GM21381 (cell line): Measurements from ENCODE around the gene SMARCA2.

ENCODE experiments used
- ATAC-seq: cut with Tn5 transposase; IDR thresholded peaks from one replicate; pipeline ENCODE4 v1.9.1; 2021; ENCODE audit warnings: mild to moderate bottlenecking, moderate library complexity; ENCODE audit not compliant: unreplicated experiment

SMARCA2 gene

DNA sequence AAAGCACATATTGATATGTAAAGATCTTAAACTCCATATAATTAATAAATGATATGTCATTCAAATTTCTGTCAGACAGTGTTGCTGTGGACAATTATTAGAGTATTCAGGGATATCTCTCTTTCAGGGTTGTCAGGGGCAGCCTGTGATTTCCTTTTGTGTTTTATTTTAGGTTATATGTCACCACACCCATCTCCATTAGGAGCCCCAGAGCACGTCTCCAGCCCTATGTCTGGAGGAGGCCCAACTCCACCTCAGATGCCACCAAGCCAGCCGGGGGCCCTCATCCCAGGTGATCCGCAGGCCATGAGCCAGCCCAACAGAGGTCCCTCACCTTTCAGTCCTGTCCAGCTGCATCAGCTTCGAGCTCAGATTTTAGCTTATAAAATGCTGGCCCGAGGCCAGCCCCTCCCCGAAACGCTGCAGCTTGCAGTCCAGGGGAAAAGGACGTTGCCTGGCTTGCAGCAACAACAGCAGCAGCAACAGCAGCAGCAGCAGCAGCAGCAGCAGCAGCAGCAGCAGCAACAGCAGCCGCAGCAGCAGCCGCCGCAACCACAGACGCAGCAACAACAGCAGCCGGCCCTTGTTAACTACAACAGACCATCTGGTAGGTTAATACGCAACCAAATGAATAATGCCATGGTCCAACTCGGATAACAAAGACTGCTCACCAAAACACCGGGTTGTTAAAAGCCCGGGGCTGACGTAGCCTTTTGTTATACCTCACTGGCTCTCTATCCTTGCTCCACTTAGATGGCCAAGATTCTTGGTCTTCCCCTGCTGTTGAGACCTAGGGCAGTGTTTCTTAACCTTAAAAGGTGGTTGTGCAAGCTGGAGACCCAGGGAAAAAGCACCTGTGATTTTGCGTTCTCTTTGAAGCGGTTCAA is 24.4 kb downstream of the SMARCA2 start:
- no peak for ATAC-seq

DNA sequence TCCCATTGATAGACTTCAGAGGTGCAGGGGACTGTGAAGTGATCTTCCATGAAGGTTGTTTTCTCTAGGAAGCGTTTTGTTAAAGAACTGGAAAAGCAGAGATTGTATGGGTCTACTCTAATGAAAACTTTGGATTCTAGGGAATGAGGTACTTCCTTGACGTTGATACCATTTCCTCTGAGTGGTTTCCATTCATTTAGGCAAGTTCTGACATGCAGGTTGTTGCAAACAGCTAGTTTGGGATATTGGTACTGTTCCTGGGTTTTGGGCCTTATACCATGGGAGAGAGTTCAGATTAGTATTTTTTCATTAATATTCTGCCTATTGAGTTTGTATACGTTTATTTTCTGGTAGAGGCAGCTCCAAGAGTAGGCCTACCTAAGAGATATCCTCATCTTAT is 25.7 kb downstream of the SMARCA2 start:
- no peak for ATAC-seq

GRCh38 chr9:2041736-2042135 is 26.6 kb downstream of the SMARCA2 start:
- no peak for ATAC-seq

DNA sequence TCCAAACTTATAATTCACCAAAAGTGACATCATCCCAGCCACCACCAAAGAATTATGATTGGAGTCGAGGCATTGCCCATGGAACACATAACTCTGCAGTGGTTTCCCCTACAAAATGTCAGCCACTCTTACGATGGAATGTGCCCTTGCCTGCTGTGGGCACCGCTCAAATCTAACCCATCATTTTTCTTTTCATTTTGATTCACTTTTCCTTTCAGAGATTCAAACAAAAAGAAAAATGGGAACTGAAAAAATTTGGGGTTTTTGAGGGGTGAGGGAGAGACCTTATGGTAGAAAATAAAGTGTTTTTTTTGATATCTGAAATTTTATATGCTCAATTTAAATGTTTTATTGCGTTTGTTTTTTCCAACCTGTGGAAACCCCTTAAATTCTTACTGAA is 28.1 kb downstream of the SMARCA2 start:
- ATAC-seq, result no peak

- no peak for ATAC-seq
Measured at GRCh38 chr9:2043881-2044462, 28.8 kb downstream of the SMARCA2 start.

DNA sequence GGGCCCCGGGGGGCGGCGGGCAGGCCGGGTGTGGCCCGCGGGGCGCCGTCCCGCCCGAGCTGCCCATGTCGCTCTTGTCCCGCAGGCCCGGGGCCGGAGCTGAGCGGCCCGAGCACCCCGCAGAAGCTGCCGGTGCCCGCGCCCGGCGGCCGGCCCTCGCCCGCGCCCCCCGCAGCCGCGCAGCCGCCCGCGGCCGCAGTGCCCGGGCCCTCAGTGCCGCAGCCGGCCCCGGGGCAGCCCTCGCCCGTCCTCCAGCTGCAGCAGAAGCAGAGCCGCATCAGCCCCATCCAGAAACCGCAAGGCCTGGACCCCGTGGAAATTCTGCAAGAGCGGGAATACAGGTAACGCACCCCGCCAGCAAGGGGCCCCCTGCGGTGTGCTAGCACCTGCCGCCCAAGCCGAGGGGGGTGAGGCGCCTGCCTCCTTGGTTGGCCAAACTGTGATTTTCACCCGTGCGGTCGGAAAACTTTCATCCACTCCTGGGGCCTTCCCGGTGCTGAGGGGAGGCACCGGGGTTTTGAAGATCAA is 32.1 kb downstream of the SMARCA2 start:
- no peak for ATAC-seq

DNA sequence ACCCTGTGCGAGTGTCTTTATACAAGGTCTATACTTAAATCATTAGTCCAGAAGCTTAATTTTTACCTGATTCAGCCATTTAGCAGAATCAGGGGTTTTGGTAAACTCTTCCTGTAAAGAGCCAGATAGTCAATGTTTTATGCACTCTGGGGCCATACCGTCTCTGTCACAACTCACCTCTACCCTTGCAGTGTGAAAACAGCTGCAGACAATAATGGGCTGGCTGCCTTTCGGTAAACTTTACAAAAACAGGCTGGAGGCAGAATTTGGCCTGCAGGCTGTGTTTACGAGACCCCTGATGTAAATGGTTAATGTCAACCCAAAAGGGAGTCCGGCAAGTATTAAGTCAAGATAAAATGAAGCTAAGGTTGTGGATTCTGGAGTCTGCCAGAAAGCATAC is 32.8 kb downstream of the SMARCA2 start:
- ATAC-seq, result no peak

GRCh38 chr9:2050236-2050635 is 35.1 kb downstream of the SMARCA2 start:
- no peak for ATAC-seq

DNA sequence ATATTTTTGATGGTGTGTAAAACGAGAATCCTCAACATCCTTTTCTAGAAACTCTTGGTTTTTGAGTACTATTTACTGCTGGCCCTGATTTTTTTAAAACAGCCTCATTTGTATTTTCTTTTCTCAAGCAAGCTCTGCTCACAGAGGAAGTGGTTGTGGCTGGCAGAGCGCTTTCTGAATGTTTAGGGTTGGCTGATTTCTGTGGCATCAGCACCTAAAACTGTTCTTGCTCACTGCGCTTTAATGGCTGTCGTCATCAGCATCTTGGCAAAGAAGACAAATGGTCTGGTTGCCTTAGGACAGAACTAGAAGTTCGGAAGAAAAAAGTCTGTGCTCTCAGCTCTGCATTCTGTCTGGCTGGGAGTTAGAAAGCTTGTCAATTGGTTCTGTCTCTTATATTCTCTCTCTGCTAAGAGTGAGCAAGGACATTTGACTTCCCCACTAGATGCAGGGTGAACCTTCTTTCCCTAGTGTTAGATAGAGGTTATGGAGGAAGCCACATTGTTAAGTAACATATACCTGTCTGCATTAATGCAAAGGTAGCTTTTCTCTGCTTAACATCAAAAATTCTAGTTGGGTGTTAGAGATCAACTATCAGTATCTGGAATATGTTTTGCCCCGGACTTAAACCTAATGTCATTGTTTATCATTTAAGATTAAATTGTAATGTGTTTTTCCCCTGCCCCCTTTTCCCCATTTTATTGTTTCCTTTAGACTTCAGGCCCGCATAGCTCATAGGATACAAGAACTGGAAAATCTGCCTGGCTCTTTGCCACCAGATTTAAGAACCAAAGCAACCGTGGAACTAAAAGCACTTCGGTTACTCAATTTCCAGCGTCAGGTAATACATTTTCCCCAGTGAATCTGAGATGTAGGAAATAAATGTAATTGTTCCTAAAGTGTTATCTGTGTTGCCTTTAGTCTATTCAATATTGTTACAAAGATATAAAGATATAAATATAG is 39.0 kb downstream of the SMARCA2 start:
- peak; percentile 92 for ATAC-seq

DNA sequence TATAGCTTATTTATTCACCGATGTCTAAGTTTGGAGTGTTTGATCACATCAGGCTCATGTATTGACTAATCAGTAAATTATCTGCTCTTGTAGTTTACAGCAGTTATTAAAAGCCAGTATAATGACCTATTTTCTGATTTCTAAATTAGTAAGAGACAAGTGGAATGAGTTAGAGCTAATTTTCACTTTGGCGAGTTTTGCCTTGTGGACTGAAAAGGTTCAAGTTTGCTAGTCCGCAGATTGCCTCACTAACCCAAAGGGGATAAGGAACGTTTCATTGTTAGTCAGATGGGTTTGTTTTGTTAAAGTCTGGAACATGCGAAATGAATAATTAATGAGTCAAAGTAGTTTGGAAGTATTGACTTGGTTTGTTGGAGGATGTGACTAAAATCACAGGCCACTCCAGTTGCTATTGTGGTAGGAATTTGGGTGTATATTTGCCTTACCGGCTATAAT is 40.1 kb downstream of the SMARCA2 start:
- ATAC-seq, result peak; percentile 41

- ATAC-seq, result no peak
Measured at GRCh38 chr9:2059274-2059929, 44.3 kb downstream of the SMARCA2 start.

DNA sequence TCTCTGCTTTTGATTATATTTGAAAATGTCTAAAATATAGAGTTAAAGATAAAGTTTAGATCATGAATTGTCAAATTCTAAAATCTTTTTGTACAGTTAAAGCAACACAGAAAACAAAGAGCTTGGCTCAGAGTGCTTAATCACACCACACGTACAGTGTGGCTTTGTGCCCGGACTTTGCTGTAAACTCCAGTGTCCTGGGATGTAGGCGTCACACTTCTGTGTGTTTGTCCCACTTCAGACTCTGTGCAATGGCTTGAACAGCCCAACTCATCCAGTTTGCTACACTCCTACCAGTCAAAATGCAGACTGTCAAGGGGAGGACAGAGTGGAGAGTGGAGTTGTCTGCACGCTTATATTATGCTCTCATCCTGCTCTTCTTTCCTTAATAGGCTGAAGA is 45.3 kb downstream of the SMARCA2 start:
- no peak for ATAC-seq

GRCh38 chr9:2065704-2066103 is 50.6 kb downstream of the SMARCA2 start:
- ATAC-seq, result no peak

DNA sequence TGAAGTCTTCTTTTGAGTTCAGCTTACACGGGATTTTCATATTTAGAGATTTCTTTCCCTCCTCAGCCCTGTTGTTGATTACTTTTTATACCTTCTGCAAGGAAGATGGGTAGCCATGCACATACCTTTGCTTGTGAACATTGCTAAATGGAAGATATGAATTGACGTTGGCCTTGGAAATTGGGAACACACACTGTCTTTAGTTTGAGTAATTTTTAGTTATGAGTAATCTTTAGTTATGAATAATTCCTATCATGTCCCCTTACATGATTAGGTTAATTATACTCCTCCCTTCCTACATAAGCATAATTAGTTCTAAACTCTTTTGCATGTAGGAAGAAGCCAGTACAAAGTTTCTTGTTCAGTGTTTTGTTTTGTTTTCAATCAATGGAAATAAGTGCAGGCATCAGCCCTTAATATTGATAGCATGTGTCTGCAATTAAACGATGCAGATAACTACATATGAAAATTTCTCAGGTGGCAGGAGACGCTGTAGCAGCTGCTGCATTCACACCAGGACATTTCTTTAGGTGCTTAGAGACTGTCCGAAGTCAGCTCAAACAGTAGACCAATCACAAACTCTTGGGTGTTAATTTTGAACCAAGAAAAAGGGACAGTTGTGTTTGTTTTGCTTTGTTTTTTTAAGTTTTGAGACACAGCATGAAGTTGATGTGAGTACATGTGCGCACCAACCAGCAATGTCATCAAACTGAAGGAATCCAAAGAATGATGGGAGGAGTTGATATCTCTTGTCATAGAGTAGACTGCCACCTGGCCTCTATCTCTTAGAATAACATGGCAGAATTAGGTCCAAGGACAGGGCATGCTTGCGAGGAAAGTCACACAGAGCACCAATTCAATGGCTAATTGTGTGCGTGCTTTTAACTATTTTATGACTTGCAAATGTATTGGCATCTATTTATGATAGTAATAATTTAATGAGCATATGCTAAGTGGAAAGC is 51.4 kb downstream of the SMARCA2 start:
- no peak for ATAC-seq

DNA sequence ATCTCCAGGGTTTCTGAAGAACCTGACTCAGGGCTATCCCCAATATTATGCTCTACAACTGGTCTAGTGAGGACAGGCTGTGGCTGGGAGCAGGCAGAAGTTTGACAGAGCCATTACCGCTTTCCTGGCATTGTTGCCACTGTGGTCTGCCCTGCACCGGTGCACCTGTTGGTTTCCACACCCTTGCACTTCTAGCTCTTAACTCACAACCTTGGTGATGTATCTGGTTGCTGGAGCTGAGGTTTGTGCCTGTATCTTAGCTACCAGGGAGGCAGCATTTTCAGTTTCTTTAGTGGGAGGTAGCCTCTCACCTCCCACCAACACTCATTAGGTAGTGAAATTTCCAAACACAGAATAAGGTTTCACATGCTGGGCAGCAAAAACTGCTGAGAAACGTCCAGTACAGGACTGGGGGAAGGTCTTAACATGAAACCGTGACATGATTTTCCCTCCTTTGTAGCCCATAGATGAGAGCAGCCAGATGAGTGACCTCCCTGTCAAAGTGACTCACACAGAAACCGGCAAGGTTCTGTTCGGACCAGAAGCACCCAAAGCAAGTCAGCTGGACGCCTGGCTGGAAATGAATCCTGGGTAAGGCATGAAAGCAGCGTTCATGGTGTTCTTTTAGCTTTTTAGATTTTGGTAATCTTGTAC is 57.7 kb downstream of the SMARCA2 start:
- ATAC-seq, result peak; percentile 80

GRCh38 chr9:2082772-2083171 is 67.6 kb downstream of the SMARCA2 start:
- no peak for ATAC-seq

DNA sequence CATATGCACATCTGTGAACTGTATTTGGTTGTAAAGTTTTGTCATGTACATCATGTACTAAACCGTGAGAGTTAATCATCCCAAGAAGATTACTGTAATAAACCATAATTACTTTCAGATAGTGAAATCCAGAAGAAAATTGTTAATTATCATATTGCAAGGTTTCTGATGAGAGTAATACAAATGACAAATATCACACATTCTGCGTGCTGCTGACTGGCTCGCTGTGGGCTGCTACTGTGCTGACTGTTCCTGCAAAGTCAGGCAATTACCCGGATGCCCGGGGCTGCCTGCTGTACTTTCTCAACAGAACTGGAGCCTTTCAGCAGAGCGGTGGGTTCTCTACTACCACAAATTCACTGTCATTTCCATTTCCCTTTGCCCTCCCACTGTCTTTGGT is 68.3 kb downstream of the SMARCA2 start:
- no peak for ATAC-seq

- ATAC-seq, result no peak
Measured at GRCh38 chr9:2085716-2086115, 70.6 kb downstream of the SMARCA2 start.

GRCh38 chr9:2086116-2086515 is 71.0 kb downstream of the SMARCA2 start:
- no peak for ATAC-seq
